GM19023 (cell line): ENCODE results near the gene TMEM132C.
"Not testable (repeated sequence)": the region's sequence is repeated elsewhere in the genome, so short reads cannot be mapped to it uniquely, and the experiment has no call there.

Experiments
- ATAC-seq: cut with Tn5 transposase; IDR thresholded peaks from one replicate; pipeline ENCODE4 v1.9.1; 2021; ENCODE audit warnings: mild to moderate bottlenecking, moderate library complexity; ENCODE audit not compliant: unreplicated experiment

Gene TMEM132C

DNA sequence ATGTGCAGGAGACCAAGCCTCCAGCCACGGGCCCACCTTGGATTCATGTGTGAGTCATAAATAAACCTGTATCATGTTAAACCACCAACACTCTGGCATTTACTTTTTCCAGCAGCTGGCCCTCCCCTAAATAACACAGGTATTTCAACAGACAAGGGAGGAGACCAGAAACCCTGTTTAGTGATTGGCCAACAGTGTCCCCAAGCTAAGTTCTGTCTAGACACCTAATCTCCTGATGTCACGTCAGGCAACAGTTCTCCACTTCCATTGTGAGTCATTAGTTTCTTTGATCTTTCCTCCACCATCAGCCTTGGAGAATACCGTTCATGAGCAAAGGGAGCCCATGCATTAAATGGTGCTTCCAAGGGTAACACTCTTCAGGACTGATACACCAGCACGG is 196.9 kb downstream of the TMEM132C start:
- no peak for ATAC-seq

DNA sequence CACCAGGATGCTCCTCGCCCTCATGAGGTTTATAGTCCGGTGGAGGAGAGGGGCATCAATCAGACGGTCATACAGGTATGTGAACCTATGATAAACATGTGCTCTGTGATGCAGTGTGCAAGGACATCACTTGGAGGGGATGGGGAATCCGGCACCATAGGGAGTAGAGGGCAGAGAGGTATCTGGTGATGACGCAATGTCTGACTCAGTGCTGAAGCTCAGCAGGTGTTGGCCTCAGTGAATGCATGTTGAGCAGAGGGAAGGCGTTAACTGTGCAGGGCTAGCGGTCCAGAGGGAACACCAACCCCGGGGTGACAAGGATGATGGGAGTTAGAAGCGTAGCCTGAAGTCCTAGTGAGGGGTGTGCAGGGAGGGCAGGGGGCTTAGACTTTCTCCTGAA is 200.9 kb downstream of the TMEM132C start:
- ATAC-seq = no peak

DNA sequence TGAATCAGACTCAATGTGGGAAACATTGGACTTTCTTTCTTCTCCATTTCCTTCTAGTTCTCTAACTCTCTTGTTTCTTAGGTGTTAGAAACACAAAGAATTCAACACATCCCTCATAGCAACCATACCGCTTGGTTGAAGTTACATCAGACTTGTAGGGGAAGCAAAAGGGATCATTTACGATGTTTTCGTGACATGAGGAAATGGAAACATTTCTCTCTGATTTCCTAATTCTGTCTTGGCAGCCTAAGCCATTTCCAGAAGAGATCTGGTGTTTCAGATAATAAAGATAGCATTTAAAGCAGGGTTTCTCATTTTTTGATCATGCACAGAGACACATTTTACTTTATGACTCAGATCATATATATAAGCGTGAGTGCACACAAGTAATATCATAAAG is 202.0 kb downstream of the TMEM132C start:
- no peak for ATAC-seq

DNA sequence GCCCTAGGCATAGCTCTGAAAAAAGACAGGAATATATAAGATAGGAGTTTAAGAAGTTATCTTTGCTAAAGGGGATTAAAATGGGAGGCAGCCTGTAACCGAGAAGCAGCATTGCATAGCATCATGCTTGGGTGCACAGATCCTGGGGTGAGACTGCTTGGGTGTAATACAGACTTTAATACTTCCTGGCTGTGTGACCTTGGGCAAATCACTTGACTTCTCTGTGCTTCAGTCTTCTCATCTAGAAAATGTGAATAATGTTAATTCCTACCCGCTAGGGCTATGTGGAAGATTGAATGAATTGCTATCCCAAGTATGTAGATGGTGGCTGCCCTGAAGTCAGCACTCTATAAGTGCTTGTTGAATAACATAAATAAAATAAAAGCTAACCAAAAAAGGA is 204.5 kb downstream of the TMEM132C start:
- no peak for ATAC-seq

DNA sequence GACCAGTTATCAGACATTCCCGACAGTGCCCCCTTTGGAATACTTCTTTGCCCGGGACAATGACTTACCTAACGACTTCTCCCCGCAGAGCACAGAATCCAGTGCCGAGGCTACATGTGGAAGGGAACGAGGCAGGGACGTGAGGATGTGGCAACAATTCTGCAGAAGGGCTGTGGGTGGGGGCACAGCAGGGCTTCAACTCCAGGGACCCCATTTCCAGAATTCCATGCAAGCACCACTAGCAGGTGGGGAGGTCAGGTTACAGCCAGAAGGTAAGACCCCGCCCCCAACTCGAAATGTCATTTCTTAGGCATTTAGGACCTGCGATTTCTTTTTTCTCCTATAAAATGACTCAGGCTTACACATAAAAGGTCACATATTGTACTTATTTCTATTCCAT is 207.9 kb downstream of the TMEM132C start:
- no peak for ATAC-seq

DNA sequence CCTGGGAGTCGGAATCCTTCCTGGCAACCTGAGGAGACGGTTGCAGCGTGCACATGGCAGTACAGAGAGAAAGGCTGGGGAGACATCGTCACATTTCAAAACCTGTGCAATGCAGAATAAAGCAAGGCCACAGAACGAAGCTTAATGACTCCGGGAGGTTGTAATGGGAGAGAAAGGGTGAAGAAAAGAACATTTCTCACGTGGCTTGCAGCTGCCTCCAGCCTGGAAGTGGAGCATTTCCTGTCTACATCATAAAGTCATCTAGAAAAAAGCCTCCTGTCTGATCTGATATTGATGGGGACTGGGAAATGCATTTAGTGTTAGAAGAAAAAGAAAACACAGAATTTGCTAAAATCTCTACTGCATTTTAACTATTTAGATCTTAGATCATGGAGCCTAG is 209.3 kb downstream of the TMEM132C start:
- no peak for ATAC-seq

DNA sequence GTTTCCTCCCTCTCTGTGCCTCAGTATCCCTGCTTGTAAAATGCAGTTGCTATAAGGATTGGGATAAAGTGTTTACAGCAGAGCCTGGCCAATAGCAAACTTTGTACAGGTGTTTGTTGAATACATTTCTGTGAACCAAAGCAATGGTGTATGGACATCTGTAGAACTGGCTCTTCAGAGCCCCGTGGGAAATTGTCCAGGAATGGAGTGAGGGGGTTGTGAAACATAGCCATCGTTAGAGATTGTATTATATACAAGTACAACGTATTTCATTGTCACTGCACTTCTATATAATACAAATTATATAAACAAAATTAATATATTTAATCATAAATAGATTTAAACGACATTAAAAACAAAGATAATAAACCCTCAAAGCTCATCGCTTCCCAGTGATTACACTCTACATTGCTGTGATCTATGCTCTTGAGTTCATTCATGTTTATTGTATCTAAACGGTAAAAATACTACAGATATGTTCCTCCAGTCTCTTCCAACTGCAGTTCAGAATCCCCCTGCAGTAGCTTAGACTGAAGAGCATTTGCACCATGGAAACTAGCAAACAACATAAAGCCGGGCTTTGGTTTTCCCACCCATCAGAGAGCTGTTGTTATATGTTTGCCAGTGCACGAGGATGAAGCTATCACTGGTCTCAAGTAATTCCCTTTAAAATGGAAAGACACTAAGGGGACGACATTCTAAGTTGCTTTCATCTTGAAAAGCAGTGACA is 216.7 kb downstream of the TMEM132C start:
- no peak for ATAC-seq

DNA sequence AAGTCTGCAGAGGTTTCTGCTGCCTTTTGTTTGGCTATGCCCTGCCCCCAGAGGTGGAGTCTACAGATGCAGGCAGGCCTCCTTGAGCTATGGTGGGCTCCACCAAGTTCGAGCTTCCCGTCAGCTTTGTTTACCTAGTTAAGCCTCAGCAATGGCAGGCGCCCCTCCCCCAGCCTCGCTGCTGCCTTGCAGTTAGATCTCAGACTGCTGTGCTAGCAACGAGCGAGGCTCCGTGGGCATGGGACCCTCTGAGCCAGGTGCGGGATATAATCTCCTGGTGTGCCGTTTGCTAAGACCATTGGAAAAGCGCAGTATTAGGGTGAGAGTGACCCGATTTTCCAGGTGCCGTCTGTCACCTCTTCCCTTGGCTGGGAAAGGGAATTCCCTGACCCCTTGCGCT is 230.4 kb downstream of the TMEM132C start:
- ATAC-seq = not testable (repeated sequence)

DNA sequence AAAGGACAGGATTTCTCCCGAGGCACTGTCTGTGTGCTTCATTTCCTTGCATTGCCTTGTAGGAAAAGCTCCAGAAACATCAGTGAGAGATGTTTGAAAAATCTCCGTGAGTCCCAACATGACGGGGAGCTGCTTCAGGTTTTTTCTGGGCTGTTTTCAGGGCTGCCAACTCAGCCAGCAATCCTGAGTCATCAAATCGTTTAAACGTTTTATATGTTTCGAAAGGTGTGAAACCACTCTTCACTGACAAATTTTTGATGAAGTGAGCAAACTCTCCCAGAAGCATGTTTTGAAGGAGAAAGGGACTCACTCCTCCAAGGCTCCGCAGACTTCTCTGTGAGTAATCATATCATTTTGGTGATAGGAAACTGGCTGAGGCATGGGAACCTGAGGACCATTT is 240.5 kb downstream of the TMEM132C start:
- ATAC-seq = no peak

DNA sequence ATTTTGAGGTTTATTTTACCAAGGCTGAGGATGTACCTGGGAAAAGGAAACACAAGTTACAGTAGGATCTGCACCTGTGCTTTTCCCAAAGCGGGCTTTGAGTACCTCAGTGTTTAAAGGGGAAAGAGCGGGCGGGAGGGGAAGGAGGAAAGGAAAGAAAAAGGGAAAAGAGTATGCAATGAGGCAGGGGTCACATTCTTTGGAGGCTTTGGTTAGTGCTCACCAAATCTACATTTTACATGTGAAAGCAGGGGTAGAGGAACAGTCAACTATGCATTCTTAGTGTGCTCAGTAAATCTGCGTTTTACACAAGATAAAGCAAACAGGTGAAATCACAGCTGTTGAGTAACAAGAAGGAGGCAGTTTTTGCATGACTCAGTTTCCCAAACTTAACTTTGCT is 242.2 kb downstream of the TMEM132C start:
- ATAC-seq = no peak

DNA sequence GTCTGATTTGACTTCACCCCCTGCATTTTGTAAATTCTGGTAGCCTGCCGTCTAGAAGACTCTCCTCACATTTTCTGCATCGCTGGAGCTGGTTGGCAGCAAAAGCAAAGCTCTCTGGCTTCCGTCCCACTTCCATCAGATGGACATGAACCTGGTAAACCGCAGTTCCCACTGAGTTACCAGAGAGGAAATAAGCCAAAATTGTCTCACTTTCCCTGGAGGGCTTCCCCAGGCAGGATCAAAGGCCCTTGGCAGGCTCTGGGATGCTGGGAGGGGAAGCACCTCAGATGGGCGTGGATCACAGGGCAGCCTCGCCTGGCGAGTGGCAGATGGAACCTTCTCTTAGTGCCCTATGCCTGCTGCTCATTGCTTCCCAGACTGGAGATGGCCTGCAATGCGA is 243.5 kb downstream of the TMEM132C start:
- no peak for ATAC-seq

DNA sequence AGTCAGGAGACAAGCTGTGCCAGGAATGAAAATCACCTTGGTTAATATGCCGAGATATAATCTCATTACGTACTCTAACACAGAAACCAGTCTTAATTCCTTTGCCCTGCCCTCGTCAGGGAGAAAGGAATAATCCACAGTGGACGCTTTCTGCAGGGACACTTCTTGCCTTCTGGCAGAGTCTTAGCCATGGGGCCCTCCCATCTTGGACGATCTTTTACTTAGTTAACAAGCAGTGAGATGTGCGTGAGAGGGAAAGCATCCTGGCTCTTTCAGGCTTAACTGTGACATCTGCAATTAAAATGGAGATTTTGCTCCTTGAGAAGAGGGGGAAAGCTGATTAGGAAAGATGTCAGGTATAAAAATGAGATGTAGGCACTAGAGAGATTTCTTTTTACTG is 246.4 kb downstream of the TMEM132C start:
- no peak for ATAC-seq

DNA sequence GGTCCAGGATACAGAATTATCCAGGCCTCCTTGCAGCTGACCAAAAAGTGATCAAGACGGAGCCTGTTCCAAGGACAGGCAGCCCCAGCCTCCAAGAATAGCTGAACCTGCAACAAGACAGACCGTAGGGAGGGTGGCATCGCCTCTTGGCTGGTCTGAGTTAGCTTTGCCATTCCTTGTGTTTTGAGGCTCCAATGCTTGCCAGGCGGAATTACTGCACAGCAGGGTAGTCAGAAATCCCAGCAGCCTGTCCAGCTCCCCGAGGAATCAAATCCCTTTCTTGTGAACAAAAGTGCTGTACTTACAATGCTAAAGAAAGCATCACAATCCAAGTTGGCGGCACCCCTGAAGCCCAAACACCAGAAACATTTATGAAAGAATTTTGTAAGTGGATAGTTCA is 246.9 kb downstream of the TMEM132C start:
- ATAC-seq = no peak

DNA sequence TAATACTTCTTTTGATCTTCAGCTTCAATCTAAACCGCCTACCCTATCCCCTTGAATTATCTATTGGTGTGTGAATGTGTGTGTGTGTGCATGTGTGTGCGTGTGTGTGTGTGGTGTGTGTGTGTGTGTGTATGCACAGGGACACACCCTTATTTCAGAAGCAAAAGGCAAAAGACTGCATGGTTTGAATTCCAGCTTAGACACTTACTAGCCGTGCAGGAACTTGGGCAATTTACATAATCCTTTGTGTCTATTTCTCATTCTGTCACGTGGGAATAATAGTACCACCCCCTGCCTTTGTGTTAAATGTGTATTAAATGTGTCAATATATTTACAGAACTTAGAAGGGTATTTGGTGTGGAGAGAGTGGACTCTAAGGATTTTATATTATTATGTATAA is 251.7 kb downstream of the TMEM132C start:
- ATAC-seq = no peak

DNA sequence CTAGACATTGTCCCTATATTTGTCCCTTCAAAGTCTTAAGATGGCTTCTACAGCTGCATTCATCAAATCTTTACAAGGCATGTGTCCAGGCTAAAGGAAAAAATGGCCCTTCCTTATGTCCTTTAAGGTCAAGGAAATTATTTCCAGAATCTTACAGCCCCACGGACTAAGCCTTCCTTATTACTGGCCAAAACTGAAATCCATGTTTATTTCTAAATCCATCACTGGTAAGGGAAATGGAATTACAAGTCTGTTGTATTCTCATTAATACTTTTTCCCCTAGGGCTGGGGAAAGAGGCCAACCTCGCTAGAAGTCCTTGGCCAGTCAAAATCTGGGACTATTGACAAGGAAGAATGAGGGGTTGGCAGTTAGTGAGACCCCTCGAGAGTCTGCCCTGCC is 252.5 kb downstream of the TMEM132C start:
- ATAC-seq = no peak

DNA sequence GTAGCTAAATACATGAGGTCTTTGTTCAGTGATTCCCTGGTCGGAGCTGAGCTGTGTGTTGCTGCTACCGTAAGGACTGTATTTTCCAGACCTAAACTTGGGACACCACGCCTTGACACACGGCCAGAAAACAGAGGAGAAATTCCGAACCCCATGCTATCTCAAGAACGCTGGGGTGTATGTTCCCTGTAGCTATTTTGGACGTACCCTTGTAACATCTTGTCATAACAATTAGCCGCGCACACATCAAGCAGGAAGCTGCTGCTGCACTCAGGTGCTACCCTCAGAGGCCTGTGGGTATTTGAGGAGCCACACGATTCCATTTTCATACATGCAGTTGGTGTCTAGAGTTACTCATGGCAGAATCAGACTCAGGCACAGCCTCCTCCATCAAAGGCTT is 255.0 kb downstream of the TMEM132C start:
- no peak for ATAC-seq

DNA sequence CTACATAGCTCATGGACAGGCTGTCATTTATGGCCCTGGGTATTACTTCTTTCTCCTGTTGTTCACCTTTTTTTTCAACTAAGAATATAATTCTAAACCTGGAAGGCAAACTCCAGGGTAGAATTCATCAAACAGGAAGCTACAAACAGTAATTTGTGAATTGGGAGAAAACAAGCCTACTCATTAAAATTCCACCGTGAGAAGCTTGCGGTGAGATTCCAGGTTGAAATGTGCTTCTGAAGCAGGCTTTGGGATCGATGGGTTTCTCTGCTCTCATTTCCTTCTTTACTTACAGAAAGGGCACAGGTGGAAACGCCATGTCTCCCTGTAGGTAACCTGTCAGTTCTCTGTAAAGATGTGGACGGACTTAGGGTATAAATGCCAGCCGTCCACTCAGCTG is 257.5 kb downstream of the TMEM132C start:
- ATAC-seq = no peak

DNA sequence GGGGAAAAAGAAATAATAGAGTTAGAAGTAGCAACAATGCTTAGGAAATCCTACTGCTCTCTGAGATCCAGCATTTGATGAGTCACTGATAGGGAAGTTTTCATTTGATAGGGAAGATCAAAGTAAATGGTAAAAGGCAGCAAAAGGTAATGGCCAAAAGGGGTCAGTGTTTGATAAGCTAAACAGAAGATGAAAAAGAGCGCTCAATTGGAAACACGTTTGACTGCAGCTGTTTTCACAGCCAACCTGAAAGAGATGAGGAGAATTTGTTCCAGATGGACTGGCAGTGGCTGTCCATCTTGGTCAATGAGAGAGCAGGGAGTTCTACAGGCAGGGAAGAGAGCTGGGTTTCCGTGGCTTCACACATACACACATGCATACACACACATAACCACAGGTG is 264.2 kb downstream of the TMEM132C start:
- no peak for ATAC-seq

DNA sequence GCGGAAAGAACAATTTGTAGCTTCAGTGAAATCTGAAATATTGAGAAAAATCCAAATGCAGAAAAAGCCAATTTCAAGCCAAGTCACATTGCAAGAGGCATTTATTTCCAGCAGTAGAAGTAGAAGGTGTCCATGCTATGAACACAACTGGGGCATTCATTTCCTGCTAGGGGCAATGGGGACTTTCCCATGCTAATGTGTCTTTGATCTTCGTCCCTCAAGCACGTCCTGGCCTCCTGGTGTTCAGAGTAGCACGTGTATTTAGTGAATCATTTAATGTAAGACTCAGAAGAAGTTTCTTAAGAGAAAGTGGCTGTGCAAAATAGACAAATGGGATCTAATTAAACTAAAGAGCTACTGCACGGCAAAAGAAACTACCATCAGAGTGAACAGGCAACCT is 267.9 kb downstream of the TMEM132C start:
- ATAC-seq = peak; percentile 71

DNA sequence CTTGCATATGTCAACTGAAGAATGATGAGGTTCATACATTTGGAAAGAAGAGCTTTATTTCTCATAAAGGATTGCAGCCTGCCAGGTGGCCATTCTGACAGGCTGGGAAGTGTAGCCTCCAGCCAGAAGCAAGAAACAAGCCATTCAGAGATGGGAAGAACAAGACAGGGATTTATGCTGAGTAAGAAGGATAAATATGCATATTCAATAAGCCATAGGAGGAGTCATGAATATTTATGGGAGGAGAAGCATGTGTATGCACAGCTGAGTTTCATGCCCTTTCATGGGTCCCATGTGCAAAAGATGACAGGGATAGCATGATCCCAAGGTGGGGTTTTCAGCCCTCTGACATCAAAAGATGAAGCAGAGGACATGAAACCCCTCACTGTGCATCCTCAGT is 269.8 kb downstream of the TMEM132C start:
- no peak for ATAC-seq

DNA sequence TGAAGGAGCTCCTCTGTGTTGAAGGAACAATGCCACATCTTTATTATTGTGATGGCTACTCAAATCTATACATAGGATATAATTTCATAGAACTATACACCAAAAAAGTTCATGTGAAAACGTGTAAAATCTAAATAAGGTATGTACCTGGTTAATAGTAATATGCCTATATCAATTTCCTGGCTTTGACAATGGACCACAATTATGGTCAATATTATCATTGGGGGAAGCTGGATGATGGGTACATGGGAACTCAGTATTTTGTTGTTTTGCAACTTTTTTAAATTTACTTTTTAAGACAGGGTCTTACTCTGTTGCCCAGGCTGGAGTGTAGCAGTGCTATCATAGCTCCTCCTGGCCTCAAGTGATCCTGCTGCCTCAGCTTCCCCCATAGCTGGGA is 270.7 kb downstream of the TMEM132C start:
- ATAC-seq = no peak

DNA sequence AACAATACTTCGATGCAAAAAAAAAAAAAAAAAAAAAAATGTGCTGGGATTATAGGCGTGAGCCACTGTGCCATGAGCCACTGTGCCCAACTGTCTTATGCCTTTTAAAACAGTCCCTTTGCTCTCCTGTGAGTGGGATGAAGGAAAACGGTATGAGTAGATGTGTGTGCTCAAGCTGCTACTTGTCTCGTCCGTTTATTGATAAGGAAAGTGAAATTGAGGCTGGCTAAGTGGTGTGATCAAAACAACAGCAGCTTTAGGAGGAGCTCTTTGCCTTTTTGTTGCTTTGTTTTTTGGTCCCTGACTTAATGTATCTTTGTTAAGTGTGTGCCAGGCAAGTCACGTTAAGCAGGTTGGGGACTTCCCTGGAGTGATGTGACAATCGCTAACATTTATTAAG is 275.9 kb downstream of the TMEM132C start:
- no peak for ATAC-seq

DNA sequence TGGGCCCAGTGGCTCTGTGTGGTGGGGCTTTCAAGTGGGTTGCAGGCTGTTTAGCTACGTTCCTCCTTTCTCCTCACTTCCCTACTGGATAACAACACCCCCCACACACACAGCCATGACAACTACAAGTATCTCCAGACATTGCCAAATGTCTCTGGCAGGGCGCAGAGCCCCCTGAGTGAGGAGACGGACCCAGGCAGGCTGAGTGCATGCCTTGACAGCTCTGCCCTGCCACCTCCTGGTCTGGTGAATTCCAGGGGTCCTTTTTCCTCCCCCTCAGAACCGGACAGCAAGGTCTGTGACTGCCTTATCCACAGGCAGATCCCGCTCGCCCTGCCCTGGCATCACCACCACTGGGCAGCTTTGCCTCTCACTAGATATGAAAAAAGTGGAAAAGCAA is 276.5 kb downstream of the TMEM132C start:
- no peak for ATAC-seq
